Epithelial cell of esophagus (primary cell): ENCODE data around the gene TMEM214.
"Not testable (repeated sequence)": the region's sequence is repeated elsewhere in the genome, so short reads cannot be mapped to it uniquely, and the experiment has no call there.

ENCODE experiments used
- DNase-seq: peaks from one replicate; pipeline ENCODE4 v3.0.0; 2010; ENCODE audit warnings: low read depth
- H3K4me3 ChIP-seq: 2 replicates; pipeline ENCODE4 v1.5.1; 2011; ENCODE audit warnings: mild to moderate bottlenecking, low read length, control low read depth
- TF ChIP-seq, protein P1 (sequence below): IDR thresholded peaks from 2 replicates; pipeline ENCODE4 v1.5.1; 2011; ENCODE audit warnings: low read depth, mild to moderate bottlenecking, low read length, control low read depth, inconsistent platforms; ENCODE audit not compliant: insufficient read depth; ENCODE audit errors: missing control alignments

The TMEM214 gene

DNA sequence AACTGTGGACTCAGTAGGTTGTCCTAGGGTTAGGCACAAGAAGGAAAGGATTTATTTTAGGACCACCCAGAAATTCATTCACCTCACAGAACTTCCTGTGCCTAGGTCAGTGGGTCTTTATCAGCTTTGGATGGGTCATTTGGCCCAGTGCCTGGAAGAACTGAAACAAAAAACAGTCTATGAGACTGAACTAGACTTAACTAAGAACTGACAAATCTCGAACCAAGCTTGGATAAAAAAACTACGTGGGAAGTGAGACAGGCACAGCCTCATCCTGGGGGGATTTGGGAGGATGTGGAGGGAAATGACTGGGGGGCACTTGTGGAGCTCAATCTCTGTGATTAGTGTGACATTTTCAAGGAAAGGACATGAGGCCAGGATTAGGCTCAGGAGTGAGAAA is 41.0 kb downstream of the TMEM214 start:
- TF ChIP-seq, protein P1, sequence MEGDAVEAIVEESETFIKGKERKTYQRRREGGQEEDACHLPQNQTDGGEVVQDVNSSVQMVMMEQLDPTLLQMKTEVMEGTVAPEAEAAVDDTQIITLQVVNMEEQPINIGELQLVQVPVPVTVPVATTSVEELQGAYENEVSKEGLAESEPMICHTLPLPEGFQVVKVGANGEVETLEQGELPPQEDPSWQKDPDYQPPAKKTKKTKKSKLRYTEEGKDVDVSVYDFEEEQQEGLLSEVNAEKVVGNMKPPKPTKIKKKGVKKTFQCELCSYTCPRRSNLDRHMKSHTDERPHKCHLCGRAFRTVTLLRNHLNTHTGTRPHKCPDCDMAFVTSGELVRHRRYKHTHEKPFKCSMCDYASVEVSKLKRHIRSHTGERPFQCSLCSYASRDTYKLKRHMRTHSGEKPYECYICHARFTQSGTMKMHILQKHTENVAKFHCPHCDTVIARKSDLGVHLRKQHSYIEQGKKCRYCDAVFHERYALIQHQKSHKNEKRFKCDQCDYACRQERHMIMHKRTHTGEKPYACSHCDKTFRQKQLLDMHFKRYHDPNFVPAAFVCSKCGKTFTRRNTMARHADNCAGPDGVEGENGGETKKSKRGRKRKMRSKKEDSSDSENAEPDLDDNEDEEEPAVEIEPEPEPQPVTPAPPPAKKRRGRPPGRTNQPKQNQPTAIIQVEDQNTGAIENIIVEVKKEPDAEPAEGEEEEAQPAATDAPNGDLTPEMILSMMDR, result no peak
- no peak for DNase-seq

DNA sequence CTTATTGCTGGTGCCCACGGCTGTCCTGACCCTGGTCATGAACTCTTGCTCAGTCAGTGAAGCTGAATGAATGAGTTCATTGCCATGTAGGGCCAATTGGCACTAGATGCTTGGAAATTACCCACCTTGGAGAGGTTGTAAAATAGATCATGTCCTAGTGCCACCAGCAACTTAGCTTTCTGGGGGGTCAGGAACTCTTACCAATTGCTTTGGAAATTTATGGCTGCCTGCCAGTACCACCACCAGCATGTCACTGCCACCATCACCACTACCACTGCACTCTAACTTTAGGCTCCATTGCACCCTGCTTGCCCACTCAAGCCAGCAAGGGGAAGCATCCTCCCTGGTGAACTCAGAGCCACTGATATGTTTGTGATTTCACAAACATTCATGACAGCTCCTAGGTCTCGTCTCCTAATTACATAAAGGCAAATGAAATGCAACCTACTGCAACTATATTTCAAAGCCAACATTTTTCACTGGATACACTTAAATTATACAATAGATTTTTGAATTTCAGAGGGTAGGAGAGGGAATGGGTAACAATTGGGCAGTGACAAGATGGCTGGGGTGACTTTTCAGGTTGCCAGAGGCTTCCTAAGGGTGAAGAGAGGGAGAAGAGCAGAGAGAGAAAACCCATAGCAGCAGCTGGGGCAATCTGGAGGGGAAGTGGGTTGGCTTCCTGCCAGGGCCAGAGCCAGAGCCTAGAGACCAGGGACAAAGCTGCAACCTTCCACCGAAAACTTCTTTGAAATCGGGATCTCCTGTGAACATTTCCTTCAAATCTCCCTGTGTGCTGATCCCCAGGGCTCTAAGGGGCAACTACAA is 42.2 kb downstream of the TMEM214 start:
- DNase-seq, result no peak
- no peak overlapping the region for H3K4me3 ChIP-seq
- TF ChIP-seq, protein P1, result no peak

More for the DNA sequence above, 41.0 kb downstream of the TMEM214 start:
- no peak overlapping the region for H3K4me3 ChIP-seq

DNA sequence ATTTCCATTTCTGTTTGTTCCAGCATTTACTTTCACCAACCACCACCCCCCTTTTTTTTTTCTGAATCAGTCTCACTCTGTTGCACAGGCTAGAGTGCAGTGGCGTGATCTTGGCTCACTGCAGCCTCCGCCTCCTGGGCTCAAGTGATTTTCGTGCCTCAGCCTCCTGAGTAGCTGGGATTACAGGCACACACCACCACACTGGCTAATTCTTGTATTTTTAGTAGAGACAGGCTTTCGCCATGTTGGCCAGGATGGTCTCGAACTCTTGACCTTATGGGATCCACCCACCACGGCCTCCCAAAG is 42.8 kb downstream of the TMEM214 start:
- not testable (repeated sequence) for H3K4me3 ChIP-seq, DNase-seq

DNA sequence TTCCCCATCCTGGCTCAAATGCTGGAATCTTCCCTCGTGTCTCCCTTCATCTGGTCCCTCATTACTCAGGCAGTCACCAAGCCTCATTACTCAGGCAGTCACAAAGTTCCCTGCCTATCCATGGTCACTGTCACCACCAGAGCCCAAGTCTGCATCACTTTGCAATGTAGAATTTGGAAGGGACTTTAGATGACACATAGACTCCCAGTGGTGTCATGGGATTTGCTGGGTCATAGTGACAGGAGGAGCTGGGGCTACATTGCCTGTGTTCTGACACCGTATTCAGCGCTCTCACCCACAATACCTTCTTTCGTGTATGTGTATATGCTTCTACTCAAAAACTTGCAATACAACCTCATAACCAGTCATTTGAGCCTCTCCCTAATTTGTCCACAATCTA is 43.6 kb downstream of the TMEM214 start:
- DNase-seq, result no peak

DNA sequence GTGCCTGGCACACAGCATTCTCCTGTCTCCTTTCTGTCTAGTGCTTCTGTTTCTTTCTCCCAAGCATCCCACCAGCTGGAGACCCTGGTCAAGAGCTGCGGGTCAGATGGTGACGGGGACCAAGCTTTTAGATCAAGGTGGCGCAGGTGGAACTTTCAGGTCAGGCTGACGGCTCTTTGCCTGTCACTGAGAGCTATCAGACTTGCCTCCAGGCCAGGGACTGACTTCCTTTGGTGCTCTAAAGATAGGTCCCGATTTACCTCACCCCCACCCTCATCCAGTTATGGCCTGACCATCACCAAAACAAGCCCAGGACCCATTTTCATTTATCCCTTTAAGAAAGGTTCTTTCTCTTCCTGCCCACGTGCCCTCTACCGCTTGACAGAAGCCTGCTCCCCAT is 44.5 kb downstream of the TMEM214 start:
- TF ChIP-seq, protein P1, result no peak
- DNase-seq, result no peak
- H3K4me3 ChIP-seq, result no peak overlapping the region

More for the DNA sequence above, 43.6 kb downstream of the TMEM214 start:
- TF ChIP-seq, protein P1, result no peak
- H3K4me3 ChIP-seq, result no peak overlapping the region

DNA sequence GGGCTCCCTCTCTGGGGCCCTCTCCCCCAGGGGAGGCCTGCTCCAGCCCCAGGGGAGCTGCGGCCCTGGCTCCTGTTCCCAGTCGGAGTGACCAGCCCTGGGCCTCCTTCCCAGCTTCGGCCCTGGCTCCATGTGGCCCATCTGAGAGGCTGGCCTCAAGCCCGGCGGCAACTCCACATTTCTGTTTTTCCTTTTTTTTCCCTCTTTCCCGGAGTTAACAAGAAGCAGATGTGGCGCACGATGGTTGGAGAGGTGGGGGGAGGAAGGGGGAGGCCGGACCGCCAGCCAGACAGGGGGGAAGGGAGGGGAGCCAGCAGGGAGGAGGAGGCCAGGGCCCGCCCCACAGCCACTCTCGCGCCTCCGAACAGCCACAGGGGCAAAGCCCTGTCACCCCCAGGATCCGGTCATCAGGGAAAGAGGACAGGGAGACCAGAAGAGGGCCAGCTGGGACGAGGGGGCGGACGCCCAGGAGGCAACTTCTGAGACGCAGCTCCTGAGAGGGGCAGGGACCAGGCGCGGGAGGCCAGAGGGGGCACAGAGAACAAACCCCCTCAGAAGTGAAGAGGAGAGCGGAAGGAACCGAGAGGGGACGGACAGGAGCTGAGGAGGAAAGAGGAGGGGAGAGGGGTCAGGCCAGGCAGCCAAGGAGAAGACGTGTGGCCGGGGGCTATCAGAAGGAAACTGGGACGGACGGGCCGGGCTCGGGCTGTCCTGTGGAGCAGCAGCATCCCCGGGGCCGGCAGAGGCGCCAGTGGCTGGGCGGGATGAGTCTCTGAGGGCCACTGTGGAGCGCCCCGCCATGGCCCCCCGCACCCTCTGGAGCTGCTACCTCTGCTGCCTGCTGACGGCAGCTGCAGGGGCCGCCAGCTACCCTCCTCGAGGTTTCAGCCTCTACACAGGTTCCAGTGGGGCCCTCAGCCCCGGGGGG is 45.8 kb downstream of the TMEM214 start, which contains the start of gene EMILIN1:
EMILIN1 (plus strand) TSS at position 349 of the 928 bp plus-strand sequence; CDS start at position 800, 451 bp downstream.
- TF ChIP-seq, protein P1, result no peak
- DNase-seq, result no peak
- no peak within 1 kb of the TSS for H3K4me3 ChIP-seq

DNA sequence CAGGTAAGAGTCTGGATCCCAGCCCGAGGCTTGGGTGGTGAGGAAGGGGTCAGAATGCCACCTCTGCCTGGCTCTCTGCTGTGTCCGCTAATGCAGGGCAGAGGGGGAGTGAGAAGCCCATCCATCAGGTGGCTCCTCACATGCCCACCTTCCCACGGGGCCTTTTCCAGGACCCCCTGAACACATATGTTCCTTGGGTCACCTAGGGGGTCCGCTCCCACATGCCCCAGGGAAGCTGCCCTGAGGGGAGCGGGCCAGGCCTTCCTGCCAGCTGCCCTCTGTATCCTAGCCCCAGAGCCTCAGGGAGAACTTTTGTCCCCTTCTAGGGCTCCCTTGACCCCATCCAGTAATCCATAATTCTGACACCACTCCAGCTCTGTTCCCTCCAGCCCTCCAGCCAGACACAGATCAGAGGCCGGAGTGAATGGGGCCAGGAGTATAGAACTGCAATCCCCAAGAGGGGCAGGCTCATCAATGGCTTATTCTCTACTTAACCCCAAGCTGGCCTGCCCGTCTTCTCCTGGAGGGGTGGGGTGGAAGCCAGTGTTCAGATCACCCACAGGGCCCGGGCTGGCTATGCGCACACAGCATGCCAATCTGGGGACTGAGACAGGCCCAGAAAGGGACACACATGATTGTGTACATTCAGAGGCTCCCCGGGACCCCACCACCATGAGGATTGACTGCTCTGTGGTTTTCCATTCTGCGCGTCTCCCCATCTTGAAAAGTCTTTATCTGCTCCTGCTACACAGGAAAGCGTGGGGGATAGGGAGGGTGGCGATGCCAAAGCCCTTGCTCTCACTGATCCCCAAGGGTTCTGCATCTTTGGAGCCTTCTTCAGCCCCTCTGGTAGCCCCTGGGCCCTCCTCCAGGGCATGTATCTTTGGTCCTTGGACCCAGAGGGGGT is 46.7 kb downstream of the TMEM214 start:
- no peak for DNase-seq
- no peak overlapping the region for H3K4me3 ChIP-seq

More for the DNA sequence above, 46.7 kb downstream of the TMEM214 start:
- TF ChIP-seq, protein P1, result no peak
